GM19193 (cell line): ENCODE measurements around the gene DNAI1.

Source experiments
- POLR2A ChIP-seq: IDR thresholded peaks from 4 replicates; pipeline ENCODE4 v1.6.1; 2011; ENCODE audit not compliant: insufficient read depth, insufficient read length; ENCODE audit errors: extremely low read depth

The DNAI1 gene

GRCh38 chr9:34463901-34464232 lies 5.3 kb downstream of the DNAI1 start:
- no peak for TF ChIP-seq POLR2A

DNA sequence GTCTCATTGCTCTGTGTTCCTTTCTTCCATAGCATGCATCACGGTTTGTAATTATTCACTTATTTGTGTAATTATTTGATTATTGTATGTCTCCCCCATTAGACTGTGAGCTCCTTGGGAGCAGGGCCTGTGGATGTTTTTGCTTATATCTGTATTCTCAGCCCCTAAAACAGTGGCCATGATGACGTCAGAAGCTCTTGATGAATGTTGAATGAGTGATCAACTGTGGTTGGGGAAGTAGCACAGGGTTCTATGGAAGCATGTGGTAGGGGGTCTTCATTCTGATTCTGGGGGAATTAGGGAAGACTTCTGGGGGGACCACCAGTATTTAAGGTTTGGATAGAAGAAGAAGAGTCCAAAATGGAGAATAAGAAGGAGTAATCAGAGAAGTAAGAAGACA lies 6.0 kb downstream of the DNAI1 start:
- TF ChIP-seq POLR2A, result no peak

- no peak for TF ChIP-seq POLR2A
Measured at GRCh38 chr9:34465468-34465867, 6.9 kb downstream of the DNAI1 start.

DNA sequence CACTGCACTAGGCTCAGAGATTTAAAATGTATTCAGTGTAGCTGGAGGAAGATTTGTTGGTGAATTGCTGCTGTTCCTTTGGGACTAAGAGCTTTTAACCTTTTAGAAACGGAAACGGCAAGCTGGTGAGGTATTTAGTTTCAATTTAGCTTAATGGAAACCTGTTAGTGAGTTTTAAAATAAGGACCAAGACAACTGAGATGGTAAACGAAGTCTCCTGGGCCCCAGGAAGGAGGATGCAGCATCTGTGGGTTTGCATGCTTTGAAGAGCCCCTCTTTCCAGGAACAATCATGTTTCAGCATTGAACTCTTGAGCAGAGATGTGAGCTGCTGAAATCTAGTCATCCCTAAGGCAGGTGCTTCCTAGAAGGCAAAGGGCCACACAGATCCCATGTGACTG lies 16.5 kb downstream of the DNAI1 start:
- no peak for TF ChIP-seq POLR2A

- no peak for TF ChIP-seq POLR2A
Measured at GRCh38 chr9:34477541-34477940, 18.9 kb downstream of the DNAI1 start.

DNA sequence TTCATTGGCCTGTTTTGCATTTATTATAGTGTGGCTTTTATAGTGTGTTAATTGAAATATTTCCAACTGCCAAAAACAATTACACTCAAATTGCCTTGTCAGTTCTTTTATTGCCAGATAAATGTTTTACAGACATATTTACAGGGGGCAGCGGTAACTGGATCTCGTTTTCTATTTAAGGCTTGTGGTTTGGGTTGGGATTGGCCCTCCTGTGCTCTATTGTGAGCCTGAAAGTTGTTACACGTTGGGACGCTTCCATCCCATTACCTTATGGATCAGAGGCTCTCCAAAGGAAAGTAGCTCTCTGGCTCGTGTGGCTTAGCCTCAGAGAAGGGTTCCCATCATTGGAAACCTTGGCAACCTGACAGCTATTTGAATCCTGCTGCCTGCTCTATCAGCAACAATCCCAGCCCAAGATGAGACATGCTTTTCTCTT lies 20.8 kb downstream of the DNAI1 start:
- no peak for TF ChIP-seq POLR2A

DNA sequence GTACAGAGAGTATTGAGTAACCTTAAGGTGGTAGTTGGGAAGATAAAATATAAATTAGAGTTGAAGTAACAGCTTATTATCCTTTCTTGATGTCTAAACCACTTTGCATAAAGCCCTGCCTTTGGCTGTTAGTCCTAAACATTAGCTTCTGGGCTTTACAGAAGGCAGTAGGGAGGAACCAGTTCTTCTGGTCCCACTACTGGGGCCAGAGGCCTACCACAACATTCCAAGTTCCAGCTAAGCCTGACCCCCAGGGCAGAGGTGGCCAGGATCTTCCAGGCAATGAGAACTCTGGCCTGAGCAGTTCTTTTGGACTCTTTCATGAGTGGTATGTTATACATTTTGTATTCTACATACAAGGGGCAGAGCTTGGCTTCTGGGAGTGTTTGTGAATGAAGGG lies 26.1 kb downstream of the DNAI1 start:
- no peak for TF ChIP-seq POLR2A

- no peak for TF ChIP-seq POLR2A
Measured at GRCh38 chr9:34485822-34486221, 27.2 kb downstream of the DNAI1 start.

DNA sequence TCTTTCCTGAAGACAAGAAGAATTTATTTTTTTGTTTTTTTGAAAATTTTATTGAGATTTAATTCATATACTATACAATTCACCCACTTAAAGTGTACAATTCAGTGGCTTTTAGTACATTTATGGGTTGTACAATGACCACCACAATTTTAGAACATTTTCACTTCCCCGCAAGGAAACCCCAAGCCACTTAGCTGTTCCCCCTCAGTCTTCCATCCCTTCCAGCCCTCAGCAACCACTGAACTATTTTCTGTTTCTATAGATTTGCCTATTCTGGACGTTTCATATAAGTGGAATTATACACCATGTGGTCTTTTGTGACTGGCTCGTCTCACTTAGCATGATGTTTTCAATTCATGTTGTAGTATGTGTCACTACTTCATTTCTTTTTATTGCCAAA lies 28.0 kb downstream of the DNAI1 start:
- TF ChIP-seq POLR2A, result no peak

DNA sequence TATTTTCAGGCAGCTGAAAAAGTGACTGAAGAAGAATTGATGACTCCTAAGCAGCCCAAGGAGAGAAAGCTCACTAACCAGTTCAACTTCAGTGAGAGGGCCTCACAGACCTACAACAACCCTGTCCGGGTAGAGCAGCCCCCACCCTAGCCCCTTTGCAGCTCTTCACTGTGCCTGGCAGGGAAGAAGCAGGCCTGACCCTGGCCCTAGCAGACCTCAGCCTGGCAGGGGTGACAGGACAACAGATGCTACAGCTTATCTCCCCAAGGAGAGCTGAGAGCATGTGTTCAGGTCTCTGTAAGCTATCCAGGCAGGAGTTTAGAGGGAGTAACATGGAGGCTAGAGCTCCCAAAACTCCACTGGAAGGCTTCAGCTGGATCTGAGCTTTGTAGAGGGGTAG lies 31.8 kb downstream of the DNAI1 start:
- no peak for TF ChIP-seq POLR2A

GRCh38 chr9:34490760-34491159 lies 32.2 kb downstream of the DNAI1 start:
- TF ChIP-seq POLR2A, result no peak

DNA sequence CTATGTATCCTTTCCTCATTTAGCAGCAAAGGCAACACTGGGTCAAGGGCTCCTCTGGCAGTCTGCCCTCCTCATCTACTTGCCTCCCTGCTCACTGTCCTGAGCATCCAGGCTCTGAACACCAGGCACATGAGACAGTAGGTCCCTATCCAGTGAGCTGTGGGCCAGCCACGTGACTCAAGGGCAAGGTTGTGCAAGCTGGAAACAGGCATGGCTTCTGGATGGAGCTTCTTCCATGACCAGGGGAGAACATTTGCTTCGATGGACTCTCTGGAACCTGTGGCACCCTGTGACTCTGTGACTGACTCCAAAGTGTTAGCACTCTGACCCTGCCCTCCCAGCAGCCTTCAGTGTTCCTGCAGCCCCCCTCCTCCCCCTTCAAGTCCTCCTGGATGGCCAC lies 33.0 kb downstream of the DNAI1 start:
- no peak for TF ChIP-seq POLR2A

DNA sequence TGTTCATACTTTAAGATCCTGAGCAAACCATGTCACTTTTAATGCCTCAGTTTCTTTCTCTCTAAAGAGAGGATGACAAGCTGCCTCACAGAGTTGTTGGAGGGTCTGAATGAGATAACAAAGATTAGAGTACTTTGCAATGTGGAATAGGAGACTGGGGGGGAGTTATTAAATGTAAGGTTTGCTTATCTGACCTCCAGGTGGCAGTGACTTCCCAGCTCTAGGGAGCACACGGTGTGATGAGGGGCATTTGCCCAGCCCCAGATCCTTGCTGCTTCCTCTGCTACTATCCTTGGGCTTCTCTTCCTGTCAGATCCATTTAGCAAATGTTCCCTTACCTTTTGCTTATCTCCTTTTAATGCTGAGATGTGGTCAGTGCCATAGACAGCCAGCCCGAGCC lies 33.4 kb downstream of the DNAI1 start:
- no peak for TF ChIP-seq POLR2A

- no peak for TF ChIP-seq POLR2A
Measured at GRCh38 chr9:34493972-34494535, 35.4 kb downstream of the DNAI1 start.

- no peak for TF ChIP-seq POLR2A
Measured at GRCh38 chr9:34496149-34496712, 37.6 kb downstream of the DNAI1 start.

DNA sequence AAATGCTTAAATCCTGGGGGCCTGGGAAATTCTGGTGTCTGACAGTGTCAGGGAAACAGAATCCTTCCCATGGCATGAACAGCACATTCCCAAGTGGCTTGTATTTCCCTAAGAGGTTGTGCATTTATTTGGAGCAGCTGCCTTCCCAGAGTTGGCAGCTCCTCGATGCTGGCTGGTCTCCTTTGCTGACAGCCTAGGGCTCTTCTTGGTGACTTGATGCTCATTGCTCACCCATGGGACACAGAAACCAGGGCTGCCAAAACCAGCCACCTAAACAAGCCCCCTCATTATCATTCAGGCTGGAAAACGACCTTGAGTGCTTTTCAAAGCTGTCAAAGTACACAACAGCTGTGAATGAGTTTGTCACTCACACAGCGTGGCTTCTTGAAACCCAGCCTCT lies 39.9 kb downstream of the DNAI1 start:
- TF ChIP-seq POLR2A, result no peak

GRCh38 chr9:34499076-34499475 lies 40.5 kb downstream of the DNAI1 start:
- no peak for TF ChIP-seq POLR2A
